HG02759 (cell line): ENCODE data around the gene ABCC3.

Source experiments
- ATAC-seq: cut with Tn5 transposase; IDR thresholded peaks from one replicate; pipeline ENCODE4 v1.9.1; 2021; ENCODE audit warnings: mild to moderate bottlenecking, moderate library complexity; ENCODE audit not compliant: unreplicated experiment

ABCC3 gene, protein sequence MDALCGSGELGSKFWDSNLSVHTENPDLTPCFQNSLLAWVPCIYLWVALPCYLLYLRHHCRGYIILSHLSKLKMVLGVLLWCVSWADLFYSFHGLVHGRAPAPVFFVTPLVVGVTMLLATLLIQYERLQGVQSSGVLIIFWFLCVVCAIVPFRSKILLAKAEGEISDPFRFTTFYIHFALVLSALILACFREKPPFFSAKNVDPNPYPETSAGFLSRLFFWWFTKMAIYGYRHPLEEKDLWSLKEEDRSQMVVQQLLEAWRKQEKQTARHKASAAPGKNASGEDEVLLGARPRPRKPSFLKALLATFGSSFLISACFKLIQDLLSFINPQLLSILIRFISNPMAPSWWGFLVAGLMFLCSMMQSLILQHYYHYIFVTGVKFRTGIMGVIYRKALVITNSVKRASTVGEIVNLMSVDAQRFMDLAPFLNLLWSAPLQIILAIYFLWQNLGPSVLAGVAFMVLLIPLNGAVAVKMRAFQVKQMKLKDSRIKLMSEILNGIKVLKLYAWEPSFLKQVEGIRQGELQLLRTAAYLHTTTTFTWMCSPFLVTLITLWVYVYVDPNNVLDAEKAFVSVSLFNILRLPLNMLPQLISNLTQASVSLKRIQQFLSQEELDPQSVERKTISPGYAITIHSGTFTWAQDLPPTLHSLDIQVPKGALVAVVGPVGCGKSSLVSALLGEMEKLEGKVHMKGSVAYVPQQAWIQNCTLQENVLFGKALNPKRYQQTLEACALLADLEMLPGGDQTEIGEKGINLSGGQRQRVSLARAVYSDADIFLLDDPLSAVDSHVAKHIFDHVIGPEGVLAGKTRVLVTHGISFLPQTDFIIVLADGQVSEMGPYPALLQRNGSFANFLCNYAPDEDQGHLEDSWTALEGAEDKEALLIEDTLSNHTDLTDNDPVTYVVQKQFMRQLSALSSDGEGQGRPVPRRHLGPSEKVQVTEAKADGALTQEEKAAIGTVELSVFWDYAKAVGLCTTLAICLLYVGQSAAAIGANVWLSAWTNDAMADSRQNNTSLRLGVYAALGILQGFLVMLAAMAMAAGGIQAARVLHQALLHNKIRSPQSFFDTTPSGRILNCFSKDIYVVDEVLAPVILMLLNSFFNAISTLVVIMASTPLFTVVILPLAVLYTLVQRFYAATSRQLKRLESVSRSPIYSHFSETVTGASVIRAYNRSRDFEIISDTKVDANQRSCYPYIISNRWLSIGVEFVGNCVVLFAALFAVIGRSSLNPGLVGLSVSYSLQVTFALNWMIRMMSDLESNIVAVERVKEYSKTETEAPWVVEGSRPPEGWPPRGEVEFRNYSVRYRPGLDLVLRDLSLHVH (N-terminal part only)

DNA sequence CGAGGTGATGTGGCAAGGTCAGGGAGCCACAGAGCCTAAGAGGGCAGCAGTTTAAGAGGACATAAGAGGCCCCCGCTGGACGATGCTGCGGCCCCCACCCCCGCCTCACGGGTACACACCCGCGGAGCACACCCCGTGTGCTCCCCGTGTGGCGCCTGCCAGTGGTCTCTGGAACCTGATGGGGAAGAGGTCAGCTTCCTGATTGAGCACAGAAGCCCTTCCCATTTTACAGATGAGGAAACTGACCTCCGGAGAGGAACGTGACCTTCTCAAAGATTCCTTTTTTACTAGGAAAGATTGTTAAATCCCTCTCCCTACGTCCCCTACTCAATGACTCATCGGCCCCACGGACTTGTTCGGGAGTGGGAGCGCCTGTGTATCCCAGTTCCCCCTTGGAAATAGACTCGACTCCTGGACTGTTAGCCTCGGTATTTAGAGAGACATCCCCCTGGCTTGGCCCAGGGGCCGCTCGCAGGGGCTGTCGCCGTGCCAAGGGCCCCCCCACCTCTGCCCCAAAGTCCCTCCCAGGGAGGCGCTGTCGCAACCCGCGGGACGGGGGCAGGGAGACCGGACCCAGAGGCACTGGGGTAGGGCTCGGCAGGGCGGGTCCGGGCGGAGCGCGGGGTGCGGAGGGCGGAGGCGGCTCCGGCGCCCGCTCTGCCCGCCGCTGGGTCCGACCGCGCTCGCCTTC lies at the start of gene ABCC3:
Gene ABCC3 (plus strand): TSS at position 658 of the 691 bp plus-strand sequence. CDS start 56 bp downstream, outside the sequence.
- ATAC-seq = no peak

DNA sequence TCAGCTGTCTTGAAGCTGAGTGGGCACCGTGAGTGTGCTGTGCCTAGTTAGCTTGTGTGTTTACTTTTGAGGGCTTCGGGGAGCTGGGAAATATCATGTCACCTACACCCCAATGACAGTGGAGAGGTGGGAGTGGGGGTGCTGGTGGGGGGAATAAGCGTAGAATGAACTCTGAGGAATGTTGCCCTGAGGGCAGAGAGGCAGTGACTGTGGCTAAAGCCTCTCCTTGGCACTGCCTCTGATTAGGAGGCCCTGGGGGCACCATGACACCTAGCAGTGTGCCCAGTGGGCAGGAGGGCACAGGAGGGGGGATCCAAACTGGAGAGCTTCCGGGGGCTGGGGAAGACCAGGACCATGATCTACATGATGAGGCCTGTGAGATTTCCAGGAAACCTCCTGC lies 49.3 kb upstream of the ABCC3 start:
- no peak for ATAC-seq

DNA sequence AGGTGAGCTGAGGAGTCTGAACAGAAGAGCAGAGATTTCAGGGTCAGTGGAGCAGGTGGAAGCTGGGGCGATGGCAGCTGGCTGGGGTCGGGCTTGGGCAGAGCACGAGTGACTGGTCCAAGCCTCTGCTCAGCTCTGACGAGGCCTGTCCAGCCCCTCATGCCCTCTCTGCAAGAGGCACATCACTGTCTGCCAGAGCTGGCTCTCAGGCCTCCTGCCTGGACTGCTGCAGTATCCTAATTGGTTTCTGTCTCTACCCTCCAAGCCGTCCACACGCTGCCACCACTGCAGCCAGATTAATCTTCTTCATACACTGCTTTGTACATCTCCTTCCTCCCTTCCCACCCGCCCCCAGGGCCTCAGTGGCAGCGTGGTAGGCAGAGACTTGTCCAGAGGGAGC lies 48.8 kb upstream of the ABCC3 start:
- no peak for ATAC-seq

DNA sequence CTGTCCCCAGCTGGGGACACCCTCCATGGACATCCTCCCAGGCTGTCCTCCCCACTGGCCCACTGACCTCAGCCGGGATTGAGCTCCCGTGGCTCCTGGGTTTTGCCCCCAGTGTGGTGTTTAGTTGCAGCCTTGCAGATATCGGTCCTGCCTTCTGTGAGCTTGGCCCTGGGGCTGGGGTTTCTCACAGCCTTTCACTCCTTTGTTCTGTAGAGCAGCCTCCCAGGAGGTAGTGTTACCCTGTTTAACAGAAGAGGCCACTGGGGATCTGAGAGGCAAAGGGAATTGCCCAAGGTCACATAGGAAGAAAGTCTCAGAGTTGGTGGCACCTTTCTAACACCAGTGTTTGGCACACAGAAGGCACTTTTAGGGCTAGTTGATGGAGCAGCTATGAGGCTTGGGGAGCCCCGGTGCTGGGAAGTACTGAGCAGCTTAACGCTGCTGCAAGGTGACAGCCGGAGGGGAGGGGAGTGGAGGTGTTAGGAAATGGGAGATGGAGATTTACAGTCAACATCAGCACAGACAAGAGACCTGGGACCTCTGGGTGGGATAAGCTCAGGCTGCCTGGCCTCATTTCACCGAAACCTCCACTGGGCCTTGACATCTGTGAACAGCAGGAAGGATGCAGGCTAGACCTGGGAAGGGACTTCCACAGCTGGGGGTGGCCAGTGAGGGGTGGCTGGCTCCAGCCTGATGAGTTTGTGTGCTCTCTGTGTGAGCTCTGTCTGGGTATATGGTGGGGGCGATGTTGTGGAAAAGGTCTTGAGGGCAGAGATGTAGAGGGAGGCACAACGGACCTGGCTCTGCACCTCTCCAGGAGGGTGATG lies 48.0 kb upstream of the ABCC3 start:
- ATAC-seq = no peak

DNA sequence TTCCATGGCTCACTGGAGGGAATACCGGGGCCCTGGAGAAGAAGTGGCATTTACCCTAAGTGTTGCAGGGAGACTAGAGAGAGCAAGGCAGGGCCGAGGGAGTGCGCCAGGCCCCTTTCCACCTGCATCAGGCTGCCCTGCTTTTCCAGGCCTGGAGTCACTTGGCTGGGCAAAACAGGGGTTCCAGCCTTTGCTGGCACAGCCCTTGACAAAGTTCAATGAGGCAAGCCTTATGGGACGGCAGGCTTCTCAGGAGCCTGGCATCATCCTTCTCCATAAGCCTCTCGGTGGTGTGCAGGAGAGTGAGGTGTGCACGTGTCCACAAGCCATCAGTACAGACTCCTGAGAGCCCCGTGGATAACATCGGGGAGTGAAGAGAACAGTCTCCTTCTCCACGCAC lies 47.1 kb upstream of the ABCC3 start:
- ATAC-seq = no peak

DNA sequence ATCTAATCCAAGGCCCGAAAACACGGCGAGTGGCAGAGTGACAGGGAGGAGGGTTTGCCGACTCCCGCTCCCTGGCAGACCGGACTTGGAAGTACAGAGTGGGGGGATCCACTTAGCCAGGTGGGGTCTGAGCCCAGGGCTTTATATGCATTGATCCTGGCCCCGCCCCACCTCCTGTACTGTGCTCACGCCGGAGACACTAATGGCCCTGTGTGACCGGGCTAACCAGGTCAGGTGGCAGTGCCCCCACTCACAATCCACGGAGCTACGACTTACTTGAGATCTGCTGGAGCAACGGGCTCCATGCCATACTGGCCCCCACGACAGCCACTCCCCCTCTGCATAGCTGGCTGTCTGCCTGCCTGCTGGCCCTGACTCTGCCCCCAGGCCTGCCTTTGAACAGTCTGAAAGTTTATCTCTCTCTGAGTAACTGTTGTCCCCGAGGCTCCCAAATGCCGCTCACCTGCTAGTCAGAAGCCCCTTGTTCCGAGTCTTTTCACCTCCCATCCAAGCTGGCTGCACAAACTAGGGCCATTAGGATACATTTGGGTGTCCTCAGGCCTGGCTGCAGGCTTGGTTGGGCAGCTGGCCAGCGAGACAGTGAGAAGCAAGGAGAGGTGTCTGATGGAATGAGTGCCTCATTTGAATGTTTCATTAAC lies 46.2 kb upstream of the ABCC3 start:
- no peak for ATAC-seq

DNA sequence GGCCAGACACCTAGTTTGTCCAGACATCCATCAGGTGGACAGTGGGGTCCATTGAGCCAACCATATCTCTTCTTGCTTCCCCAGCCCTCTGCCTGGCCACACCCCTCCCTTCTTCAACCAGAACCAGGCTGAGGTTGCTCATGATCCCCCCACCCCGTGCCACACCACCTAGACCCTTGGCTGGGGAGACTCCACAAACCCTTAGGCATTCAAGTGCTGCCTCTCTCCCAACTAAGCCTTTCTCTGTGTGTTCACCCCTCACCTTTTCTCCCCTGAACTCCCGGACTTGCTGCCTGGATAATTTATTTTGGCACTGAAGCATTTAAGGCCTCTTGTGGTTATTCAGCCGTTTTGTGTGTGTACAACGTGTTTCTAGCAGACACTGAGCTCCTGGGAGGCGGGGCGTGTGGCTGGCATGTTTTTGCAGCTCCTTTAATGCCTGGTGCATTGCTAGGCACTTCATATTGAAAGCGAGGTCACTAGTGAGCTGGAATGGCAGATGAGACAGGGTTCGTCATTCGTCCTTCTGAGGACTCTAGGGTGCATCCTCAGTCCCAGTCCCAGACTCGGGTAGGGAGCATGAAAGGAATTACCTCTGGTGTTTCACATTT lies 45.5 kb upstream of the ABCC3 start:
- no peak for ATAC-seq

DNA sequence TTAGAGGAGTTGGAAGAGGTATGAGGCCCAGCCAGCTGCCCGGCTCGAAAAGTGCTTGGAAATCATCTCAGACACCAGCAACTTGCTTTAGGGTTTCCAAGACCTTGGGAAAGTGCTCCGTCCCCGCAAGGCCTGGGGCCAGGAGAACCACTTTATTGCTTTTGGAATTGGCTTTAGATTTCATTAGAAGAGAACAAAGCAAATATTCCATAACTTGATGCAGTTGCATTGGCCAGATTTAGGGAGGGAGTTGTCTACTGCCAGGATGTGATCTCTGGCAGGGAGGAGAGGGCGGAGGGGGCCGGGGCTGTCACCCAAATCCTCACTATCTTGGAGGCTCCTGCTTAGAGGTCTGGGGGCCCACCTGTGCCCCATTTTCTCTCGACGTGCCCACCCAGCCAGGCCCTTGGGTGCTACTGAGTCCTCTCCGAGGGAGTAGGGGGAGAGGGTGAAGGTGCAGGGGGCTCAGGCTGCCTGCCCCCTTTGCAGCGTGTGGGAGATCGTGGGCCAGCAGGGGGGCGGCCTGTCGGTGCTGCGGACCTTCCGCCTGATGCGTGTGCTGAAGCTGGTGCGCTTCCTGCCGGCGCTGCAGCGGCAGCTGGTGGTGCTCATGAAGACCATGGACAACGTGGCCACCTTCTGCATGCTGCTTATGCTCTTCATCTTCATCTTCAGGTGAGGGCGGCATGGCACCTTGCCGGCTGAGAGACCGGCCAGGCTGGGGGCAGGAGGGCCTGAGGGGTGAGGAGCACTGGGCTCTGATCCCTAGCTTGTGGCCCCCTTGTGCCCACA lies 43.5 kb upstream of the ABCC3 start:
- ATAC-seq = no peak

DNA sequence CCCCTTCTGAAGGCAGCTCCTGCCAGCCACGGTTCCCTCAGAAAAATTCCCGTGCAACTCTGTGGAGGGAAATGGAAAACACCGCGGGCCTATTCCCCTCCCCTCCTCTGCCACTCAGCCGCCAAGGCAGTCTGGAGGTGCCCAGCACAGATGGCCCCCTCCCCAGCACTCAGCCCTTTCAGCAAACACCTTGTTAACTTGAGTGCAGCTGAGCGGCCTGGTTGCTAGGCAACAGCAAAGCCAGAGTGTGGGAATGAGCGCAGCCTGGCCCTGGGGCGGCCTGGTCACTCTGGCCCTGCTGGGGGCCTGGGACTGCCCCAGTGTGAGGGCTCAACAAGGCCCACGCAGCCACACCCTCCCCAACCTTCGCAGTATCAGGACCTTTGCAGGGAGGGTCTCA lies 41.4 kb upstream of the ABCC3 start:
- ATAC-seq = no peak

DNA sequence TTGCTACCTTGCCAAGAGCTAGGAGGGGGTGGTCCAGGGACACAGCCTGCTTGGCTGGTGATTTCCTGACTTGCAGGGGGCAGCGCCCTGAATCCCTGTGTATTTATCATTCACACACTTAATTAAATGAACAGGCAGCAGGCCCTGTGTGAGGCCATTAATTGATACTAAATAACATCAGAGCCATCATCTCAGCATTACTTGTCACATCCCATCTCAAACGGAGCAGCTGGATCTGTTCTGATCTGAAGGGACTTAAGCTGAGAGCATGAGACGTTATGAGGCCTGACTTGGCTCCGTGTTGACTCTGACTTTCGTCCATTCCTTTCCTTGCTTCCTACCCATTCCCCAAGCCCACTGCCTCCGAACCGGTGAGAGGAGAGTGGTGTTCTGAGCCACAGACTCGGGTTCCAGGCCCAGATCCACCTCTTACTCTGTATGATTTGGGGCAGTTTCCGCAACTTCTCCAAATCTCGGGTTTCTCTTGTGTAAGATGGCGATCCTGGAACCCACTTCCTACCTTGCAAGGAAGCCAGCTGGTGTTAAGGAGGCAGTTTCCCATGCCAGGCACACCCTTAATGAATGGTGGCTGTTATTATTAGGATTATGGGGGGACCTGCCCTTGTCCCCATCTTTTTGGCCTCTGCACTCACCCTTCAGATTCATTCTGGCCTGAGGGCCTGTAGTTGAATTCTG lies 40.4 kb upstream of the ABCC3 start:
- no peak for ATAC-seq

DNA sequence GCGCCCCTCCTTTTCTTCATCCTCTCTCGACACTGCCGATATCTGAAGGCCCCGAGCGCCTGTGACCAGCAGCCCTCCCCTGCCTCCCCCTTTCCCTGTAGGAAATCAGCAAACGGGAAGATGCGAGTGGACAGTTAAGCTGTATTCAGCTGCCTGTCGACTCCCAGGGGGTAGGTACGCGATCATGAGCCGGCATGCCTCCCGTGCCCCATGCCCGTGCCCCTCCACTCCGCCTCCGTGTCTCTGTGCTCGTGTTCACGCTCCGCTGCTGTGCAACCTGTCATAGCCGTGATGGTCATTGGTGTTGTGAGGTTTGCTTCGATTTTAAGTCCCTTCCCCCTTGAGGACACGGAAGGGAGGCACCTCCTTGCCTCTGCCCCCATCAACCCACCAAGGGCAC lies 39.8 kb upstream of the ABCC3 start:
- no peak for ATAC-seq

DNA sequence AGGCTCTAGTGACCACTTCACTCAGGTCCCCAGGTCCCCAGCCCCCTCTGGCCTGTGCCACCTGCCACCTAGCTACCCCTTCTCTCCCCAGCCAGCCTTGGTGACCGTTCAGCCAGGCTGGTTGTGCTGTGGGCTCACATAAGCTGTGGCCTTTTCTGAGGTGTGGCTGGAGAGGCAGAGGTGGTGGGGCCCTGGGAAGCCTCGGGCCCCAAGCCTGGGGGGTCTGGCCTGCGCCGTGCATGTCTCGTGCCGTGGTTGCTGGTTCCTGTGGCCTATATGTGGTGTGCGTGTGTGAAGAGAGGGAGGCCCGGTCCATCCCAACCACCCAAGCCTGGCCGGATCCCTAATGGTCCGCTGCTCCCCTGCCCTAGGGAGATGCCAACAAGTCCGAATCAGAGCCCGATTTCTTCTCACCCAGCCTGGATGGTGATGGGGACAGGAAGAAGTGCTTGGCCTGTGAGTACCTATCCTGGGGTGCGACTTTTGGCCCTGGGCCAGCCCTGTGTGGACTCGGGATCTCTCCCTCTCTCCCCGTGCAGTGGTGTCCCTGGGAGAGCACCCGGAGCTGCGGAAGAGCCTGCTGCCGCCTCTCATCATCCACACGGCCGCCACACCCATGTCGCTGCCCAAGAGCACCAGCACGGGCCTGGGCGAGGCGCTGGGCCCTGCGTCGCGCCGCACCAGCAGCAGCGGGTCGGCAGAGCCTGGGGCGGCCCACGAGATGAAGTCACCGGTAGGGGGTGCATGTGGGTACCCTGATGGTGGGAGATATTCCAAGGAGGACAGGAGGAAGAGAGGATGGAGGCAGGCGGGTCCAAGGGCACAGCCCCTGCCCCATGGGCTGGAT lies 38.3 kb upstream of the ABCC3 start:
- ATAC-seq = no peak

DNA sequence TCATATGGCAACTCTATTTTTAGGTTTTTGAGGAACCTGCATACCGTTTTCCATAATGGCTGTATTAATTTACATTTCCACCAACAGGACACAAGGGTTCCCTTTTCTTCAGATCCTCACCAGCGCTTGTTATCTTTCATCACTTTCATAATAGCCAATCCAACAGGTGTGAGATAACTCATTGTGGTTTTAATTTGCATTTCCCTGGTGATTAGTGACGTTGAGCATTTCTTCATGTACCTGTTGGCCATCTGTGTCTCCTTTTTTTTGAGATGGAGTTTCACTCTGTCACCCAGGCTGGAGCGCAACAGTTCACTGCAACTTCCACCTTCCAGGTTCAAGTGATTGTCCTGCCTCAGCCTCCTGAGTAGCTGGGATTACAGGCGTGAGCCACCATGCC lies 36.2 kb upstream of the ABCC3 start:
- no peak for ATAC-seq

DNA sequence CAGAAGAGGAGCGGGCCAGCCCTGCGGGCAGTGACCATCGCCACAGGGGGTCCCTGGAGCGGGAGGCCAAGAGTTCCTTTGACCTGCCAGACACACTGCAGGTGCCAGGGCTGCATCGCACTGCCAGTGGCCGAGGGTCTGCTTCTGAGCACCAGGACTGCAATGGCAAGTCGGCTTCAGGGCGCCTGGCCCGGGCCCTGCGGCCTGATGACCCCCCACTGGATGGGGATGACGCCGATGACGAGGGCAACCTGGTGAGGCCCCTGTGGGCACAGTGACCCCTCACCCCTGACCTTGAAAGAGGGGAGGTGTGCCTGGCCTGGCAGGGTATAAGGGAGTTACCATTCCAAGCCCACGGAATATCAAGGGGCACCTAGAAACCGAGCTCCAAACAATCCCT lies 35.1 kb upstream of the ABCC3 start:
- no peak for ATAC-seq

DNA sequence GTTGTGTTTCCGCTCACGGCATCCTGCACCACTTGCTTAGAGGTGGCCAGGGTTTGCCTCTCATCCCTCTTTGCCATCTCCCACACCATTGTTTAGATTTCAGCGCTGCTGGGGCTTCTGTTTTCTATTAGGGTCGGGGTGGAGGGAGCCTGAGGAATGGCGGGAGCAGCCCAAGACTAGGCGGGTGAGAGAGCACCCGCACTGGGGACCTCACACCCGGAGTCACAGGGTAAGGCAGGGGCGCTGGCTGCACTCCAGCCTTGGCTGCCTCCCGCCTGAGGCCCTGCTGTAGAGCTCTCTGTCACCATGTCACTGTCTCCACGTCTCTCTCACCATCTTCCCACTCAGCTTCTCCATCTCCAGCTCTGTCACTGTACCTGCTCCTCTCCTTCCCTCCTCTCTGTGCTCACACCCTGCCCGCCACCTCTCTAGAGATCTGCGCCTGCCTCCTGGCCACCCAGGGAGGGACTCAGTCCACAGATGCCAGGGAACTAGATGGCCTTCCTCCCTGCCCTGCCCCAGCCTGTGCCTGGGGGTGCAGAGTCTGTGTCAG lies 32.8 kb upstream of the ABCC3 start:
- ATAC-seq = no peak

DNA sequence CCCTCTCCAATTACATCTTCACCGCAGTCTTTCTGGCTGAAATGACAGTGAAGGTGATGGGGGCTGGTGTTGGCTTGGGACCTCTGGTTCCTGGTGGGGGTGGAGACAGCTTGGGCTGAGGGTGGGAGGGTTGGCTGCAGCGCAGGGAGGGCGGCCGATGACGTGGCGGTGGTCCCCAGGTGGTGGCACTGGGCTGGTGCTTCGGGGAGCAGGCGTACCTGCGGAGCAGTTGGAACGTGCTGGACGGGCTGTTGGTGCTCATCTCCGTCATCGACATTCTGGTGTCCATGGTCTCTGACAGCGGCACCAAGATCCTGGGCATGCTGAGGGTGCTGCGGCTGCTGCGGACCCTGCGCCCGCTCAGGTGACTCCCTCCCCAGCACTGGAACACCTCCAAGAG lies 31.8 kb upstream of the ABCC3 start:
- no peak for ATAC-seq
